Sigmoid colon (tissue), 7 donors: ENCODE measurements around the gene PHF23. TPM values are rescaled to one million over a fixed set of nuclear protein-coding genes. Genes with fewer than 3 reads are reported as not detected.

ENCODE experiments used
- DNase-seq: peaks from one replicate; pipeline ENCODE4 v3.0.0-alpha.2; 2019
- H3K27ac ChIP-seq, 4 donors: fragments of 200-600 bp; sonication (generic); one replicate each; pipeline ENCODE4 v1.5.1; 2016 to 2019; ENCODE audit warnings: mild to moderate bottlenecking in 1 of 4
- H3K27me3 ChIP-seq, 3 donors: fragments of 200-600 bp; sonication (generic); one replicate each; pipeline ENCODE4 v1.5.1; 2019; ENCODE audit warnings: mild to moderate bottlenecking in 1 of 3
- H3K36me3 ChIP-seq, 4 donors: fragments of 200-600 bp; sonication (generic); one replicate each; pipeline ENCODE4 v1.5.1; 2016 to 2019
- H3K4me1 ChIP-seq, 4 donors: fragments of 200-600 bp; sonication (generic); one replicate each; pipeline ENCODE4 v1.5.1; 2017 to 2019
- H3K4me3 ChIP-seq, 4 donors: fragments of 200-600 bp; sonication (generic); one replicate each; pipeline ENCODE4 v1.5.1; 2017 to 2019; ENCODE audit warnings: mild to moderate bottlenecking in 2 of 4, moderate library complexity in 1 of 4
- H3K9me3 ChIP-seq, 4 donors: fragments of 200-600 bp in 3 of 4; sonication (generic) in 3 of 4; one replicate each; pipeline versions ENCODE4 v1.5.1 to v1.6.1; 2013 to 2019
- EP300 ChIP-seq, 4 donors: sonication (generic); formaldehyde crosslinking; IDR thresholded peaks; one replicate each; pipeline ENCODE4 v1.6.1; 2017; ENCODE audit warnings: antibody characterized with exemption in 4 of 4
- POLR2A ChIP-seq, 2 donors: fragments of 450-650 bp; IDR thresholded peaks; one replicate each; pipeline ENCODE4 v1.6.1; 2016; ENCODE audit warnings: antibody characterized with exemption in 2 of 2, mild to moderate bottlenecking in 2 of 2, moderate library complexity in 2 of 2
- POLR2AphosphoS5 ChIP-seq, 4 donors: sonication (generic); formaldehyde crosslinking; IDR thresholded peaks; one replicate each; pipeline ENCODE4 v1.6.1; 2017; ENCODE audit warnings: antibody characterized with exemption in 4 of 4
- WGBS, 2 donors: extraction: QIAGEN DNeasy Blood & Tissue Kit; methylation state at CpG; one replicate each; pipeline ENCODE4 v1.1.7; 2013; 5-methylcytosine and 5-hydroxymethylcytosine counted together
- intact Hi-C: fragments of 100-400 bp; cut with DNase I; formaldehyde crosslinking; loops from one replicate; pipeline ENCODE4 v1.15.1; 2023
- polyA plus RNA-seq, 3 donors: library from polyadenylated mRNA; stranded (reverse); fragments of 200-250 nt; gene quantifications; one replicate each; pipeline ENCODE4 v1.2.3, GENCODE V29; 2013
- total RNA-seq, 4 donors: library from RNA; depleted of rRNA; stranded (reverse); fragments of >200 nt; gene quantifications; one replicate each; pipeline ENCODE4 v1.1.0, GENCODE V29; 2016
- TF ChIP-seq, protein P1 (sequence below), 4 experiments: fragments of 450-650 bp in 3 of 4; fragments of 200-600 bp in 1 of 4; IDR thresholded peaks; one replicate each; pipeline ENCODE4 v1.5.1; 2016 to 2019; ENCODE audit warnings: antibody characterized with exemption in 4 of 4, mild to moderate bottlenecking in 3 of 4, moderate library complexity in 2 of 4
- donor health status: healthy with polysubstance abuse.
- donor health status: Bipolar disorder and iron deficiency.
- donor health status: healthy.

Gene PHF23
- total and polyA plus RNA-seq, 7 donors, result 23.1 to 45.6 (median 44.9) TPM

GRCh38 chr17:7216242-7217112 lies 22.8 kb downstream of the PHF23 start:
- Histone ChIP-seq H3K27ac (peak overlapping the region; percentile 90 to 99 (median 98)), H3K27me3 (no peaks in the 10 kb centered on the region), H3K4me3 (peak overlapping the region; percentile 54 to 67 (median 62)), H3K9me3 (no peaks in the 10 kb centered on the region), H3K36me3 (no peaks in the 10 kb centered on the region), H3K4me1 (peaks cover 0 to 79% (median 71%) of the 10 kb centered on the region in 4 donors)
- no peak for DNase-seq
- TF ChIP-seq EP300 (IDR thresholded peaks at IDR 0.05), result no peak
- TF ChIP-seq, protein P1, sequence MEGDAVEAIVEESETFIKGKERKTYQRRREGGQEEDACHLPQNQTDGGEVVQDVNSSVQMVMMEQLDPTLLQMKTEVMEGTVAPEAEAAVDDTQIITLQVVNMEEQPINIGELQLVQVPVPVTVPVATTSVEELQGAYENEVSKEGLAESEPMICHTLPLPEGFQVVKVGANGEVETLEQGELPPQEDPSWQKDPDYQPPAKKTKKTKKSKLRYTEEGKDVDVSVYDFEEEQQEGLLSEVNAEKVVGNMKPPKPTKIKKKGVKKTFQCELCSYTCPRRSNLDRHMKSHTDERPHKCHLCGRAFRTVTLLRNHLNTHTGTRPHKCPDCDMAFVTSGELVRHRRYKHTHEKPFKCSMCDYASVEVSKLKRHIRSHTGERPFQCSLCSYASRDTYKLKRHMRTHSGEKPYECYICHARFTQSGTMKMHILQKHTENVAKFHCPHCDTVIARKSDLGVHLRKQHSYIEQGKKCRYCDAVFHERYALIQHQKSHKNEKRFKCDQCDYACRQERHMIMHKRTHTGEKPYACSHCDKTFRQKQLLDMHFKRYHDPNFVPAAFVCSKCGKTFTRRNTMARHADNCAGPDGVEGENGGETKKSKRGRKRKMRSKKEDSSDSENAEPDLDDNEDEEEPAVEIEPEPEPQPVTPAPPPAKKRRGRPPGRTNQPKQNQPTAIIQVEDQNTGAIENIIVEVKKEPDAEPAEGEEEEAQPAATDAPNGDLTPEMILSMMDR (IDR thresholded peaks at IDR 0.05), result no peak
- intact Hi-C loops, result no loop called here
- WGBS, 2 donors, result 27 to 51% methylated on average over 7 of the region's 7 CpGs

- DNase-seq, result no peak
- no peaks in the 10 kb centered on the region for H3K27me3 ChIP-seq
- WGBS, 2 donors, result 24 to 28% methylated on average over 10 of the region's 10 CpGs
- H3K9me3 ChIP-seq, result no peaks in the 10 kb centered on the region
- TF ChIP-seq, protein P1 (IDR thresholded peaks at IDR 0.05), result no peak
- TF ChIP-seq EP300 (IDR thresholded peaks at IDR 0.05), result no peak
- no peak for TF ChIP-seq POLR2AphosphoS5 (IDR thresholded peaks at IDR 0.05)
- TF ChIP-seq POLR2A (IDR thresholded peaks at IDR 0.05), result no peak
- no peaks in the 10 kb centered on the region for H3K36me3 ChIP-seq
- peak overlapping the region in 3 of 4 donors; percentile 60 to 67 (median 65) for H3K4me3 ChIP-seq
- intact Hi-C loops, result no loop called here
- peak overlapping the region; percentile 90 to 99 (median 98) for H3K27ac ChIP-seq
- H3K4me1 ChIP-seq, result peaks cover 0 to 76% (median 68%) of the 10 kb centered on the region in 4 donors
These were observed 23.5 kb downstream of the PHF23 start for GRCh38 chr17:7215652-7216180.

GRCh38 chr17:7215136-7215638 lies 24.1 kb downstream of the PHF23 start:
- no peak for DNase-seq
- peak overlapping the region; percentile 38 to 67 (median 56) for H3K4me3 ChIP-seq

GRCh38 chr17:7214300-7215135 lies 24.7 kb downstream of the PHF23 start:
- intact Hi-C loops, result no loop called here
- peaks cover 0 to 68% (median 63%) of the 10 kb centered on the region in 4 donors for H3K4me1 ChIP-seq
- 0 to 1% methylated on average over 45 of the region's 45 CpGs for WGBS, 2 donors
- TF ChIP-seq POLR2AphosphoS5 (IDR thresholded peaks at IDR 0.05) (peak in 2 of 4 donors; percentile 26 to 31), POLR2A (IDR thresholded peaks at IDR 0.05) (no peak), EP300 (IDR thresholded peaks at IDR 0.05) (no peak)
- TF ChIP-seq, protein P1 (IDR thresholded peaks at IDR 0.05), result peak in 3 of 4 experiments; percentile 27 to 43 (median 31)
- no peaks in the 10 kb centered on the region for H3K27me3 ChIP-seq
- peak overlapping the region; percentile 38 to 67 (median 56) for H3K4me3 ChIP-seq
- peak overlapping the region; percentile 90 to 99 (median 98) for H3K27ac ChIP-seq
- H3K9me3 ChIP-seq, result no peaks in the 10 kb centered on the region
- DNase-seq, result peak; percentile 99
- H3K36me3 ChIP-seq, result no peaks in the 10 kb centered on the region

More at GRCh38 chr17:7215136-7215638, 24.1 kb downstream of the PHF23 start:
- TF ChIP-seq, protein P1 (IDR thresholded peaks at IDR 0.05), result no peak
- TF ChIP-seq EP300 (IDR thresholded peaks at IDR 0.05) (no peak), POLR2AphosphoS5 (IDR thresholded peaks at IDR 0.05) (peak in 1 of 4 donors; percentile 59), POLR2A (IDR thresholded peaks at IDR 0.05) (no peak)
- Histone ChIP-seq H3K27me3 (no peaks in the 10 kb centered on the region), H3K4me1 (peaks cover 0 to 71% (median 64%) of the 10 kb centered on the region in 4 donors), H3K9me3 (no peaks in the 10 kb centered on the region), H3K27ac (peak overlapping the region; percentile 90 to 99 (median 98)), H3K36me3 (no peaks in the 10 kb centered on the region)
- intact Hi-C loops, result no loop called here
- 30 to 31% methylated on average over 9 of the region's 9 CpGs for WGBS, 2 donors
